DMS53 treated with DMSO at 0.1 percent for 48 hours (cell line): ENCODE results near the gene TRIM69.
"Not testable (repeated sequence)": the region's sequence is repeated elsewhere in the genome, so short reads cannot be mapped to it uniquely, and the experiment has no call there.

Source experiments
- DNase-seq: peaks from one replicate; lab custom pipeline; 2025; ENCODE audit not compliant: unreplicated experiment; lab: John Stamatoyannopoulos, UW

Gene TRIM69

GRCh38 chr15:44715142-44715796 lies 21.1 kb upstream of the TRIM69 start:
- no peak for DNase-seq

GRCh38 chr15:44715797-44716334 lies 20.5 kb upstream of the TRIM69 start:
- DNase-seq: no peak

- DNase-seq: no peak
Measured at GRCh38 chr15:44716983-44717602, 19.2 kb upstream of the TRIM69 start.

GRCh38 chr15:44718180-44718926 lies 18.0 kb upstream of the TRIM69 start:
- no peak for DNase-seq

GRCh38 chr15:44718927-44719292 lies 17.4 kb upstream of the TRIM69 start:
- no peak for DNase-seq

- DNase-seq: no peak
Measured at GRCh38 chr15:44719293-44719999, 16.9 kb upstream of the TRIM69 start.

GRCh38 chr15:44720000-44720435 lies 16.3 kb upstream of the TRIM69 start:
- DNase-seq: not testable (repeated sequence)

- DNase-seq: no peak
Measured at GRCh38 chr15:44720460-44721176, 15.7 kb upstream of the TRIM69 start.

GRCh38 chr15:44722011-44722410 lies 14.3 kb upstream of the TRIM69 start:
- no peak for DNase-seq

GRCh38 chr15:44726136-44726535 lies 10.2 kb upstream of the TRIM69 start:
- no peak for DNase-seq

- peak; percentile 87 for DNase-seq
Measured at GRCh38 chr15:44726568-44727484, 9.5 kb upstream of the TRIM69 start.

GRCh38 chr15:44727485-44728231 lies 8.7 kb upstream of the TRIM69 start:
- no peak for DNase-seq

GRCh38 chr15:44728232-44728575 lies 8.1 kb upstream of the TRIM69 start:
- DNase-seq: not testable (repeated sequence)

- DNase-seq: peak; percentile 94
Measured at GRCh38 chr15:44728576-44729407, 7.5 kb upstream of the TRIM69 start.

- DNase-seq: peak; percentile 56
Measured at GRCh38 chr15:44729408-44730127, 6.8 kb upstream of the TRIM69 start.

GRCh38 chr15:44734839-44735481 lies 1.4 kb upstream of the TRIM69 start:
- no peak for DNase-seq
